Subcutaneous abdominal adipose tissue (tissue), 5 donors: ENCODE data around the gene CNDP2.
A peak's percentile ranks its signal among the peaks of the same experiment; 100 is the strongest.

ENCODE experiments used
- H3K27ac ChIP-seq: one replicate; pipeline ENCODE4 v1.7.0; 2013; ENCODE audit warnings: low read depth, mild to moderate bottlenecking, inconsistent platforms, low read length, moderate library complexity
- H3K27me3 ChIP-seq, 5 donors: one replicate each; pipeline ENCODE4 v1.7.0; 2013; ENCODE audit warnings: low read length in 5 of 5, inconsistent platforms in 1 of 5; ENCODE audit not compliant: control insufficient read depth in 5 of 5, insufficient read depth in 4 of 5
- H3K36me3 ChIP-seq, 5 donors: one replicate each; pipeline ENCODE4 v1.7.0; 2013; ENCODE audit warnings: low read length in 5 of 5; ENCODE audit not compliant: control insufficient read depth in 5 of 5, insufficient read depth in 5 of 5
- H3K4me1 ChIP-seq, 5 donors: one replicate each; pipeline ENCODE4 v1.7.0; 2013; ENCODE audit warnings: low read length in 5 of 5, mild to moderate bottlenecking in 3 of 5, moderate library complexity in 1 of 5; ENCODE audit not compliant: control insufficient read depth in 5 of 5, insufficient read depth in 5 of 5
- H3K4me3 ChIP-seq, 5 donors: one replicate each; pipeline ENCODE4 v1.7.0; 2013; ENCODE audit warnings: low read length in 5 of 5, low read depth in 1 of 5
- H3K9ac ChIP-seq, 5 donors: one replicate each; pipeline ENCODE4 v1.7.0; 2013; ENCODE audit warnings: low read length in 5 of 5, mild to moderate bottlenecking in 4 of 5, moderate library complexity in 3 of 5
- H3K9me3 ChIP-seq, 5 donors: one replicate each; pipeline ENCODE4 v1.7.0; 2013; ENCODE audit warnings: low read length in 5 of 5; ENCODE audit not compliant: control insufficient read depth in 5 of 5
- donor health status: healthy.
- donor health status: healthy.
- donor health status: healthy.
- donor health status: healthy.
- donor health status: healthy.

The CNDP2 gene

DNA sequence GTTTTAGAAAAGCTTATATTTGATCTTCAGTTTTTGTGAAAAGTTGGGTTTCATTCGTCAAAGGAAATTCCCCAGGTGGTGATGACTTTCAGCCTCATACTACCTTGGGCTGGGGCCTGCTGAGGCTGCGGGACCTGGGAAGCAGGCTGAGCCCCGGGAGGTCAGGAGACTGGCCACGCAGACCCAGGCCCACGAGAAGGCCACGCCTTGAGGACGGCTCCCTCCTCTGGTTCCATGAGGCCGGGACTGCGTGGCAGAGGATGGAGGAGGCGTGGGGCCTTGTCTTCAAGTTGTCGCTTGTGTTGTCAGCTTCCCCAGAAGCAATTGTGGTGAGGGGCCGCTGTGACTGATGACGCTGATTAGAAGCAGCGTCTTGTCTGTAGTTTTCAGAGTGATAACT is 11.8 kb downstream of the CNDP2 start:
- Histone ChIP-seq H3K9me3 (no peaks in the 10 kb centered on the region), H3K27me3 (no peaks in the 10 kb centered on the region), H3K4me3 (no peak overlapping the region), H3K27ac (no peak overlapping the region), H3K4me1 (peaks cover 0 to 7% (median 0%) of the 10 kb centered on the region in 5 donors), H3K36me3 (peaks cover 2 to 96% (median 87%) of the 10 kb centered on the region in 5 donors), H3K9ac (no peak overlapping the region)

DNA sequence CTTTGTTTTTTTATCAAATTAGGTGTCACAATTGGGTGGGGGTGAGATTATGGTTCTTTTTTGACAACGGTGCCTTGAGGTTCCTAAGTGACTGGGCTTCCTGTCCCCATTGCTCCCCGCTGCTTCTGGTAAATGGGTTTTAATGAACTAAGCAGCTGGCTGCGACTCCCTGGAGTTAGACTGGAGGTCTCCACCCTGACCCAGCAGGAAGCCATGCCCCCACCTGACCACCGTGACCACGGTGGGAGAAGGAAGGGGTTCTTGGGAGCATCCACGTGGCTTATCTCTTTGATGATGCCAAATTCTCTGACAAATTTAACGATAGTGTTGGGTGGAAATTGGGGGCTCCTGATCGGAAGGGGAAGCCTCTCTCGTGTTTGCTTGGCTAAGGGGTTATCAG is 12.2 kb downstream of the CNDP2 start:
- Histone ChIP-seq H3K4me3 (no peak overlapping the region), H3K4me1 (peaks cover 0 to 7% (median 0%) of the 10 kb centered on the region in 5 donors), H3K36me3 (peaks cover under 1 to 97% (median 87%) of the 10 kb centered on the region in 5 donors), H3K27ac (no peak overlapping the region), H3K27me3 (no peaks in the 10 kb centered on the region), H3K9ac (no peak overlapping the region), H3K9me3 (no peaks in the 10 kb centered on the region)

DNA sequence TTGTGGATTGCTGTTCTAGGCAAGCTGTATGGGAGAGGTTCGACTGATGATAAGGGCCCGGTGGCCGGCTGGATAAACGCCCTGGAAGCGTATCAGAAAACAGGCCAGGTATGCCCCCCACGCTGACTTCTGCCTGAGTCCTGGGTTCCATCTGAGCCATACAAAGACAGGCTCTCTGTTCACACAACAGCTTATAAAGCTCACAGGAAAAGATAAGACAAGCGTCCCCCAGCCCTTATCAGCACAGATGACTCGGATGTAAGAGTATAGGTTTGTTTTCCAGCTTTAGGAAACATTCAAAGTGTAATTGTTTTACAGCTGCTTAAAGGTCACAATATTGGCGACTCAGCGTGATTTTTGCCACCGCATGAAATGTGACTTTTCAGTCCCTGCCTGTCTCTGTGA is 12.7 kb downstream of the CNDP2 start:
- H3K4me1 ChIP-seq = peaks cover 0 to 7% (median 0%) of the 10 kb centered on the region in 5 donors
- no peak overlapping the region for H3K4me3 ChIP-seq
- H3K27me3 ChIP-seq = no peaks in the 10 kb centered on the region
- H3K27ac ChIP-seq = no peak overlapping the region
- H3K9ac ChIP-seq = no peak overlapping the region
- peaks cover 0 to 97% (median 89%) of the 10 kb centered on the region in 5 donors for H3K36me3 ChIP-seq
- no peaks in the 10 kb centered on the region for H3K9me3 ChIP-seq

DNA sequence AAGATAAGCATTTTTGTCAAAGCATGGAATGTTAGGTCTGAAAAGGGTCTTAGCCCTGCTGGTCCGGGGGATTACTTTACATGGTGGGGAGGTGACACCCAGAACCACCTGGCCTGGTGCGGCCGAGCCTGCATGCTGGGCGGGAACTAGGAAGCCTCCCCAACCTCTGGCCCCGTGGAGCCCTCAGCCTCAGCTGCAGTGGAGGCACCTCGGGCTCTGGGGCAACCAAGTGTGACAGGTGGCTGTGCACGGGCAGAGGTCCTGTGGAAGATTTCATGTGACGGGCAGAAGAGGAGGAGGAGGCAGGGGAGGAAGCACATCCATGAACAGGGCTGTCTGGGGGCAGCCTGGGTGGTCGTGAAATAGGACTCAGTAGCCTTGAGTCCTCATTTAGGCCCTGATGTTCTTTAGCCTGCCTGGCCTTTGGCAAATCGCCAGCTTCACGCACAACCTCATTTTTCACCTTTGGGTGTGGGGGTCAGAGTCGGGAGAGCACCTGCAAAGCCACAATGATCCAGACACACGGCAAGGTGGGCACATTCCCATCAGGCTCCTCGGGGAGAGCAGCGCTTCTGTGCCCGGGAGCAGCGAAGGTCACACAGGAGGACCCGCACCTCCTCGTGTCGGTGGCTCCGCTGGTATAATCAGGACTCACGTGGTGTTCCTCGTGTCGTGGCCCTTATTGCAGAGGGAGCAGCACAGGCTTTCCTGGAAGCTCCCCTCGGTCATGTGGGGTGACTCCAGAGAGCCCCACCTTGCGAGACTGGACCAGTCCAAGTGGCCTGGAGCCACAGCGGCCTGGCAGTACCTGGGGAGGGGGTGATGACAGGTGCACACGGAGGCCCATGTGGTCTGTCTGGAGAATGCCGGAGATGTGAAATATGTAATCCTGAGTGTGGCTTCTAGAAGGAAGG is 13.9 kb downstream of the CNDP2 start:
- H3K4me1 ChIP-seq = peaks cover 0 to 7% (median 0%) of the 10 kb centered on the region in 5 donors
- no peak overlapping the region for H3K4me3 ChIP-seq
- H3K36me3 ChIP-seq = peaks cover 3 to 98% (median 90%) of the 10 kb centered on the region in 5 donors
- H3K9ac ChIP-seq = peak overlapping the region in 1 of 5 donors; percentile 0
- H3K9me3 ChIP-seq = no peaks in the 10 kb centered on the region
- H3K27me3 ChIP-seq = no peaks in the 10 kb centered on the region
- no peak overlapping the region for H3K27ac ChIP-seq

DNA sequence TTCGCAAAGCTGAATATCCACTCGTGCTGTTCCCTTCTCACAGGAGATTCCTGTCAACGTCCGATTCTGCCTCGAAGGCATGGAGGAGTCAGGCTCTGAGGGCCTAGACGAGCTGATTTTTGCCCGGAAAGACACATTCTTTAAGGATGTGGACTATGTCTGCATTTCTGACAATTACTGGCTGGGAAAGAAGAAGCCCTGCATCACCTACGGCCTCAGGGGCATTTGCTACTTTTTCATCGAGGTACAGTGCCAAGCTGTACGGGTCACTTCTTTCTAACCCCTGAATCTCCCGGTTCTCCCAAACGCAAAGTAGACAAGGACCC is 14.6 kb downstream of the CNDP2 start:
- no peaks in the 10 kb centered on the region for H3K27me3 ChIP-seq
- H3K4me3 ChIP-seq = no peak overlapping the region
- peaks cover 3 to 98% (median 90%) of the 10 kb centered on the region in 5 donors for H3K36me3 ChIP-seq
- peak overlapping the region in 1 of 5 donors; percentile 0 for H3K9ac ChIP-seq
- no peak overlapping the region for H3K27ac ChIP-seq
- peaks cover 0 to 7% (median 0%) of the 10 kb centered on the region in 5 donors for H3K4me1 ChIP-seq
- H3K9me3 ChIP-seq = no peaks in the 10 kb centered on the region

DNA sequence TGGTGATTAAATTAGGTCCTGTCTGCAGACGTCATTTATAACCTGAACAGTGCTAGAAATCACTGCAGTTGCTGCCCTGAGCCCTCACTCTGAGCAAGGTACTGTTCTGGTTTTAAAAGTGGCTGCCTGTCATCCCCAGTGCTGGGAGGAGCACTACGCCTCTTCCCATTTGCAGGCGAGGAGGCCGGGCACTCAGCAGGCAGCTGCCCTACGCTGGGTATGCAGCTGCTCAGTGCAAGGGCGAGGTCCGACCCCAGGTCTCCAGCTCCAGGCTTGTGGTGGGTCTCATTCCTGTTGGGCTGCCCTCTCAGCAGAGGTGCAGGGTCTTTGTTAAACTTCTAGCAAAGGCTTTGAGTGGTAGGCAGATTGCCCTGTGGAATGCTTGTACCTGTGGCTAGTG is 15.7 kb downstream of the CNDP2 start:
- Histone ChIP-seq H3K27ac (no peak overlapping the region), H3K36me3 (peaks cover 3 to 98% (median 94%) of the 10 kb centered on the region in 5 donors), H3K4me1 (peaks cover 0 to 3% (median 0%) of the 10 kb centered on the region in 5 donors), H3K4me3 (no peak overlapping the region), H3K9ac (no peak overlapping the region), H3K27me3 (no peaks in the 10 kb centered on the region), H3K9me3 (no peaks in the 10 kb centered on the region)

DNA sequence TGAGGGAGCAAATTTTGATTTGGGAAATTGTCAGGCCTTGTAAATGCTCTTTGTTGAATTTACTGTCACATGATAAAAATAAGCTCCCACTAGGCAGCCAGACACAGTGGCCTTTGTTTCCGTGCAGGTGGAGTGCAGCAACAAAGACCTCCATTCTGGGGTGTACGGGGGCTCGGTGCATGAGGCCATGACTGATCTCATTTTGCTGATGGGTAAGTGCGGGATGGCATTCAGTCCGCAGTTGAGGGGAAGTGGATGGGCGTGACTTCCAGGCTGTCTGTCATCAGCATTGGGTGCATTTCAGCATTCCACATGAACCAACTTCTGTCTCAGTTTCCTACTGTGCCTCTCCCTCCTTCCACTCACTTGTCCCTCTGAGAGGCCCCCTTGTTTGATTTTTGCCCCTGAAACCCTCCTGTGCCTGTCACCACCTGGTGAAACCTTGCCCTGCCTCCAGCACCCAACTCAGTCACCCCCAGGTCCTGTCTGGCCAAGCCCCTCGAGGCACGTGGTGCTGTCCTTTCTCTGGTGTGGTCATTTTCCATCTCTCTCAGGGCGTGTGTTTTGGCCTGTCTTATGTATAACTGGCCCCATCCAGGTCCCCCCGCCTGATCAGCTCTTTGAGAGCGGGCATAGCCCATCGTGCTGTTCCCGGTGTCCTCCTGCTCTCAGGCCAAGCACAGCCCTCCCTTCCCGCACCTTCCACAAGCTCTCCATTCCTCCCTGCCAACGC is 16.3 kb downstream of the CNDP2 start:
- no peaks in the 10 kb centered on the region for H3K9me3 ChIP-seq
- H3K27me3 ChIP-seq = no peaks in the 10 kb centered on the region
- H3K4me1 ChIP-seq = no peaks in the 10 kb centered on the region
- H3K9ac ChIP-seq = no peak overlapping the region
- H3K36me3 ChIP-seq = peaks cover 3 to 98% (median 93%) of the 10 kb centered on the region in 5 donors
- no peak overlapping the region for H3K27ac ChIP-seq
- no peak overlapping the region for H3K4me3 ChIP-seq

DNA sequence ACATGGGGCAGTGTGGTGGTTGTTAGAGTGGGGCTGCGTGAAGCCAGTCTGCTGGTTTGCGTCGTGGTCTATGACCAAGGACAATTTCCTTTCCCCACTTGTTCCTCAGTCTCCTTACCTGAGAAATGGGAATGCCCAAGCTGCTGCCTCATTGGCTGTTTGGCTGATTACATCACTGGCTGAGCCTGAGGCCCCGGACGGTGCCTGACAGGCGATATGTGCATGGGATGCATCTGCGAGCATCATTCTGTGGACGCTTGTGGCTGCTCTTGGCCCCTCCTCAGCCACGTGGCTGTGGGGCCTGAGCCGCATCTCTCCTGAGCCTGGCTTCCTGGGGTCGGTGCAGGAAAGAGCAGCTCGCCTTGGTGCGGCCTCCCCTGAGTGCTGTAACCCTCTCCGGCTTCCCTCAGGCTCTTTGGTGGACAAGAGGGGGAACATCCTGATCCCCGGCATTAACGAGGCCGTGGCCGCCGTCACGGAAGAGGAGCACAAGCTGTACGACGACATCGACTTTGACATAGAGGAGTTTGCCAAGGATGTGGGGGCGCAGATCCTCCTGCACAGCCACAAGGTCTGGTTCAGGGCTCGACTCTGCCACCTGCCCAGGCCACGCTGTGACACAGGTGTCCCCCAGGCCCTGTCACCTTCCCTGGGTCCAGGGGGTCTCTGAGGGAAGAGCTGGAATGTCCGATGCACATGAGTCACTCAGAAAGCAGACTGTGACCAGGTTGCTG is 17.2 kb downstream of the CNDP2 start:
- Histone ChIP-seq H3K4me1 (no peaks in the 10 kb centered on the region), H3K27me3 (no peaks in the 10 kb centered on the region), H3K4me3 (no peak overlapping the region), H3K27ac (no peak overlapping the region), H3K9me3 (no peaks in the 10 kb centered on the region), H3K9ac (no peak overlapping the region), H3K36me3 (peaks cover 3 to 96% (median 90%) of the 10 kb centered on the region in 5 donors)

DNA sequence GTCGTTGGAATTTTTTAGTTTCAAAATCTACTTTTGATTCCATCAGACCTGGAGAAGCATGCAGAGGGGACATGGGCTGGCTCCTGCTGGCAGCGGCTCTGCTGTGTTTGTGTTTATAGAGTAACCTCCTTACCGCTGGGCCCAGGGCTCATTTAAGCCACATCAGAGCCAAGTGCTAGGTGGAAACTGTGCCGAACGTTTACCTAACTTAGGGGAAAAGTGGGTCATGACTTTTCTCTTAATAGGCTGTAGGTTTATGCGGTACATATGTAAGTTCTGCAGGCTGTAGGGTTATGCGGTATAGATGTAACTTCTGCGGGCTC is 17.7 kb downstream of the CNDP2 start:
- H3K9me3 ChIP-seq = no peaks in the 10 kb centered on the region
- H3K9ac ChIP-seq = no peak overlapping the region
- H3K4me3 ChIP-seq = no peak overlapping the region
- peaks cover 3 to 96% (median 90%) of the 10 kb centered on the region in 5 donors for H3K36me3 ChIP-seq
- H3K27ac ChIP-seq = no peak overlapping the region
- H3K4me1 ChIP-seq = no peaks in the 10 kb centered on the region
- H3K27me3 ChIP-seq = no peaks in the 10 kb centered on the region
